ENCODE results near the gene ANP32B.

DNA sequence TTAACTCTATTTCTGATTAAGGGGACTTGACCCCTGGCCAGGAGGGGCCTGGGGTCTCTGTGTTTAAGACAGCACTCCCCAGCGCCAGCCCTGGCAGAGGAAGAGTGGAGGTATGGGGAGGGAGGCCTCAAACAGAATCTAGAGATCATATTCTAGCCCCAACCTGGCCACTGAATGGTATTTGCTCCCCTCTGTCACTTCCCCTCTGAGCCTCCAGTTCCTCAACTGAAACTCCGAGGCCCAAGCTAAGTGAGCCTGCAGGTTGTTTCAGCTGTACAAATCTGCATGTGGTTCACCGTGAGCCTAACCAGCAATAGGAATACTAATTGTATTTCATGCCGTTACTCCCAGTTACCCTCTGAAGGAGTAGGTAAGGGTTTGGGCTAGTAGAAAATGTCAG lies 36.0 kb downstream of the ANP32B start:
- TF ChIP-seq, protein P1, sequence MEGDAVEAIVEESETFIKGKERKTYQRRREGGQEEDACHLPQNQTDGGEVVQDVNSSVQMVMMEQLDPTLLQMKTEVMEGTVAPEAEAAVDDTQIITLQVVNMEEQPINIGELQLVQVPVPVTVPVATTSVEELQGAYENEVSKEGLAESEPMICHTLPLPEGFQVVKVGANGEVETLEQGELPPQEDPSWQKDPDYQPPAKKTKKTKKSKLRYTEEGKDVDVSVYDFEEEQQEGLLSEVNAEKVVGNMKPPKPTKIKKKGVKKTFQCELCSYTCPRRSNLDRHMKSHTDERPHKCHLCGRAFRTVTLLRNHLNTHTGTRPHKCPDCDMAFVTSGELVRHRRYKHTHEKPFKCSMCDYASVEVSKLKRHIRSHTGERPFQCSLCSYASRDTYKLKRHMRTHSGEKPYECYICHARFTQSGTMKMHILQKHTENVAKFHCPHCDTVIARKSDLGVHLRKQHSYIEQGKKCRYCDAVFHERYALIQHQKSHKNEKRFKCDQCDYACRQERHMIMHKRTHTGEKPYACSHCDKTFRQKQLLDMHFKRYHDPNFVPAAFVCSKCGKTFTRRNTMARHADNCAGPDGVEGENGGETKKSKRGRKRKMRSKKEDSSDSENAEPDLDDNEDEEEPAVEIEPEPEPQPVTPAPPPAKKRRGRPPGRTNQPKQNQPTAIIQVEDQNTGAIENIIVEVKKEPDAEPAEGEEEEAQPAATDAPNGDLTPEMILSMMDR (IDR thresholded peaks at IDR 0.05 in 4 of 5, conservative IDR thresholded peaks at IDR 0.05 in 1 of 5) = no peak
- TF ChIP-seq POLR2A (IDR thresholded peaks at IDR 0.05) = no peak

All from gastrocnemius medialis (tissue), 4 donors.